ENCODE measurements around the gene RASIP1.

The RASIP1 gene

DNA sequence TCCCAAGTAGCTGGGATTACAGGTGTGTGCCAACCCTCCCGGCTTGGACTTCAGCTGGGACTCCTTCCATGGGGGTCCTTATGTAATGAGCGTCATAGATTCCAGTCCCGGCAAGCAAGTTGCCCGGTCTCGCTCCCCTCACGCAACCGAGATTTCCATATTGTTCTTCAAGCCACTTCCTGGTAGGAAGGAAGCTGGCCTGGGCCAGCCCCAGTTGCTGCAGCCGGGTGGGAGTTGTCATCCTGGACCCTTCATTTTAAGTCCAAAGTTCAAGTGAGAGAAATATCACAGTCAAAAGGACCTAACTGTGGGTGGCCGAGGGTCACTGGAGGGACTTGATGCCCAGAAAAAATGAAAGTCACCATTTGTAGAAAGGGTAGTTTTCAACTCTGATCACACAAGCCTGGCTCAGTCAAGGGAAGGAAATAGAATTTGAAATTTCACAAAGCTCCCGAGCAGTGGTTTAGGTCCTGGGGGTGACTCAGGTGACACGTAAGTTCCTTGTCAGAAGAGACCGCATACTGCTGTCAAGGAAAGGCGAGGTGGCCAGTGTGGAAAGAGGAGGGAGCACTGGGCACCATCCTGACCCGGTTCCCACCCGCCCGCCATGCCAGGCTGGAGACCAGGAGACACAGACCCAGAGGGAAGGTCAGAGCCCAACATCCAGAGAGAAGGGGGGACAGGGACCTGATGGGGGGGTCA is 20.2 kb upstream of the RASIP1 start:
- TF ChIP-seq, protein P1, sequence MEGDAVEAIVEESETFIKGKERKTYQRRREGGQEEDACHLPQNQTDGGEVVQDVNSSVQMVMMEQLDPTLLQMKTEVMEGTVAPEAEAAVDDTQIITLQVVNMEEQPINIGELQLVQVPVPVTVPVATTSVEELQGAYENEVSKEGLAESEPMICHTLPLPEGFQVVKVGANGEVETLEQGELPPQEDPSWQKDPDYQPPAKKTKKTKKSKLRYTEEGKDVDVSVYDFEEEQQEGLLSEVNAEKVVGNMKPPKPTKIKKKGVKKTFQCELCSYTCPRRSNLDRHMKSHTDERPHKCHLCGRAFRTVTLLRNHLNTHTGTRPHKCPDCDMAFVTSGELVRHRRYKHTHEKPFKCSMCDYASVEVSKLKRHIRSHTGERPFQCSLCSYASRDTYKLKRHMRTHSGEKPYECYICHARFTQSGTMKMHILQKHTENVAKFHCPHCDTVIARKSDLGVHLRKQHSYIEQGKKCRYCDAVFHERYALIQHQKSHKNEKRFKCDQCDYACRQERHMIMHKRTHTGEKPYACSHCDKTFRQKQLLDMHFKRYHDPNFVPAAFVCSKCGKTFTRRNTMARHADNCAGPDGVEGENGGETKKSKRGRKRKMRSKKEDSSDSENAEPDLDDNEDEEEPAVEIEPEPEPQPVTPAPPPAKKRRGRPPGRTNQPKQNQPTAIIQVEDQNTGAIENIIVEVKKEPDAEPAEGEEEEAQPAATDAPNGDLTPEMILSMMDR (IDR thresholded peaks at IDR 0.05): no peak
- no peak for DNase-seq (ENCODE audit: low spot score)
- H3K27ac ChIP-seq: no peak overlapping the region
- no peak overlapping the region for H3K4me3 ChIP-seq

DNA sequence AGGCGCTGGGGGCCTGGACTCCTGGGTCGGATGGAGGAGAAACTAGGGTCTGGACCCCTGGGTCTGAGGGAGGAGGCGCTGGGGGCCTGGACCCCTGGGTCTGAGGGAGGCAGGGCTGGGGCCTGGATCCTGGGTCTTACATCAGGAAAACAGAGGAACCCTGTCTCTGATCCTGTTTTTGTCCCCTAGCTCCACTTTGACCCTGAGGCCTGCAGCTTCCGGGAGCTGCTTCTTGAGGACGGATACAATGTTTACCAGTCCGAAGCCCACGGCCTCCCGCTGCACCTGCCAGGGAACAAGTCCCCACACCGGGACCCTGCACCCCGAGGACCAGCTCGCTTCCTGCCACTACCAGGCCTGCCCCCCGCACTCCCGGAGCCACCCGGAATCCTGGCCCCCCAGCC is 17.3 kb upstream of the RASIP1 start:
- TF ChIP-seq, protein P1 (IDR thresholded peaks at IDR 0.05): no peak
- DNase-seq (ENCODE audit: low spot score): no peak
- no peak overlapping the region for H3K4me3 ChIP-seq
- no peak overlapping the region for H3K27ac ChIP-seq

DNA sequence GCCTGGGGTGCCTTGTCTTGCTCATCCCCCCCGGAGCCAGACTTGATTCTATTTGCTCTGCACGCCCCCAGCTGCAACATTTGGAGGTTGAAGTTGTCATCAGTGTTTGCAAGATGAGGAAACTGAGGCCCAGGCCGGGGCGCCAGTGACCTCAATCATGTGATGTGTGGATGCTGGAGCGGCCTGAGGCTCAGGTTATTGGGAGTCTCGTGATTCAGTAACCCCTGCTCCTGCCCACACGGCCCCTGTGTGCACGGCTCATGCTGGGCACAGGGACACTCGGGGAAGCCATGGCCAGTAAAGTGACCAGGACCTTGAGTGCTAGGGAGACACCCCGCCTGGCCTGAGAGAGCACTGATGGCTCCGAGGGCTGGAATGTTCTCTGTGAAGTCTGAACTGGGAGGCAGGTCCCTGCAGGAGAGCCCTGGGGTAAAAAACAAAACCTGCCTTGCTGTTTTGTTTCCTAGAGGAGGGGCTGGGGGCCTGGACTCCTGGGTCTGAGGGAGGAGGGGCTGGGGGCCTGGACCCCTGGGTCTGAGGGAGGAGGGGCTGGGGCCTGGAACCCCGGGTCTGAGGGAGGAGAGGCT is 16.8 kb upstream of the RASIP1 start:
- Histone ChIP-seq H3K4me3 (no peak overlapping the region), H3K27ac (no peak overlapping the region)
- TF ChIP-seq, protein P1 (IDR thresholded peaks at IDR 0.05): no peak
- DNase-seq (ENCODE audit: low spot score): no peak

DNA sequence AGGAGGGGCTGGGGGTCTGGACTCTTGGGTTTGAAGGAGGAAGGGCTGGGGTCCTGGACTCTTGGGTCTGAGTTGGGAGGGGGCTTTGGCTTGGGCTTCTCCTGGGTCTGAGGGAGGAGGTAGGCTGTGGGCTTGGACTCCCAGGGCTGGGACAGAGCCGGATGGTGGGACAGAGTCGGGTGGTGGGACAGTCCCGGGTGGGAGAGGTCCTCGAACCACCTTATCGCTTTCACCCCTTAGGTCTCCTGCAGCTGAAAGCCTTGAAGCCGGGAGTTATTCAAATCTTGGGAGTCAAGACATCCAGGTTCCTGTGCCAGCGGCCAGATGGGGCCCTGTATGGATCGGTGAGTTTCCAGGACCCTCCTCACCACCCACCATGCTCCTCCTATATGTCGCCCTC is 16.3 kb upstream of the RASIP1 start:
- TF ChIP-seq, protein P1 (IDR thresholded peaks at IDR 0.05): no peak
- Histone ChIP-seq H3K4me3 (no peak overlapping the region), H3K27ac (no peak overlapping the region)
- no peak for DNase-seq (ENCODE audit: low spot score)

DNA sequence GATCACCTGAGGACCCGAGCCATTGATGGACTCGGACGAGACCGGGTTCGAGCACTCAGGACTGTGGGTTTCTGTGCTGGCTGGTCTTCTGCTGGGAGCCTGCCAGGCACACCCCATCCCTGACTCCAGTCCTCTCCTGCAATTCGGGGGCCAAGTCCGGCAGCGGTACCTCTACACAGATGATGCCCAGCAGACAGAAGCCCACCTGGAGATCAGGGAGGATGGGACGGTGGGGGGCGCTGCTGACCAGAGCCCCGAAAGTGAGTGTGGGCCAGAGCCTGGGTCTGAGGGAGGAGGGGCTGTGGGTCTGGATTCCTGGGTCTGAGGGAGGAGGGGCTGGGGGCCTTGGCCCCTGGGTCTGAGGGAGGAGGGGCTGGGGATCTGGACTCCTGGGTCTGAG is 15.8 kb upstream of the RASIP1 start:
- H3K4me3 ChIP-seq: no peak overlapping the region
- DNase-seq (ENCODE audit: low spot score): no peak
- no peak overlapping the region for H3K27ac ChIP-seq
- TF ChIP-seq, protein P1 (IDR thresholded peaks at IDR 0.05): no peak

DNA sequence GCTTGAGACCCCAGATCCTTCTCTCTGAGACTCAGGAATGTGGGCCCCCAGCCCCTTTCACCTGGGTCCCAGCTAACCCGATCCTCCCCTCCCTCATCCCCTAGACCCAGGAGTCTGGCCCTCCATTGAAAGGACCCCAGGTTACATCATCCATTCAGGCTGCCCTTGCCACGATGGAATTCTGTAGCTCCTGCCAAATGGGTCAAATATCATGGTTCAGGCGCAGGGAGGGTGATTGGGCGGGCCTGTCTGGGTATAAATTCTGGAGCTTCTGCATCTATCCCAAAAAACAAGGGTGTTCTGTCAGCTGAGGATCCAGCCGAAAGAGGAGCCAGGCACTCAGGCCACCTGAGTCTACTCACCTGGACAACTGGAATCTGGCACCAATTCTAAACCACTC is 15.4 kb upstream of the RASIP1 start:
- no peak for DNase-seq (ENCODE audit: low spot score)
- H3K27ac ChIP-seq: no peak overlapping the region
- TF ChIP-seq, protein P1 (IDR thresholded peaks at IDR 0.05): no peak
- no peak overlapping the region for H3K4me3 ChIP-seq

DNA sequence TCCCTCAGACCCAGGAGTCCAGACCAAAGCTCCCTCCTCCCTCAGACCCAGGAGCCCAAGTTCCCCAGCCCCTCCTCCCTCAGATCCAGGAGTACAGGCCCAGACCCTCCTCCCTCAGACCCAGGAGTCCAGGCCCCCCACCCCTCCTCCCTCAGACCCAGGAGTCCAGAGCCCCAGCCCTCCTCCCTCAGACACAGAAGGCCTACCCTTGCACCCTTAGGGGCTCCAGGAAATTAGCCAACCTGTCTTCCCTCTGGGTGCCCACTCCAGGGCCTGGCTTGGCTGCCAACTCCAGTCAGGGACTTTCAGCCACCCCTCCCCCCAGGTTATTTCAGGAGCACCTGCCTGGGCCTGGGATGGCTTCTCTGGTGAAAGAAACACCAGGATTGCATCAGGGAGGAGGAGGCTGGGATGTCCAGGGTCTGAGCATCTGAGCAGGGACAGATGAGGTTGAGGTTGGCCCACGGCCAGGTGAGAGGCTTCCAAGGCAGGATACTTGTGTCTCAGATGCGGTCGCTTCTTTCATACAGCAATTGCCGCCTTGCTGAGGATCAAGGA is 14.8 kb upstream of the RASIP1 start, which contains the start of gene FGF21:
TSS of gene FGF21 (plus strand) at position 441 of the 558 bp plus-strand sequence. CDS start 713 bp downstream, outside the sequence.
- no peak for DNase-seq (ENCODE audit: low spot score)
- TF ChIP-seq, protein P1 (IDR thresholded peaks at IDR 0.05): no peak
- Histone ChIP-seq H3K27ac (no peak within 1 kb of the TSS), H3K4me3 (no peak within 1 kb of the TSS)
